HG02870 (cell line): ENCODE measurements around the gene CIPC.

Source experiments
- ATAC-seq: cut with Tn5 transposase; IDR thresholded peaks from one replicate; pipeline ENCODE4 v1.9.1; 2021; ENCODE audit warnings: mild to moderate bottlenecking, moderate library complexity; ENCODE audit not compliant: unreplicated experiment

CIPC gene

GRCh38 chr14:77068517-77069200 lies 29.4 kb upstream of the CIPC start:
- ATAC-seq: no peak

- ATAC-seq: no peak
Observed at GRCh38 chr14:77069551-77069950, 28.5 kb upstream of the CIPC start.

- no peak for ATAC-seq
Observed at GRCh38 chr14:77071938-77072388, 26.1 kb upstream of the CIPC start.

GRCh38 chr14:77074969-77075368 lies 23.1 kb upstream of the CIPC start:
- ATAC-seq: no peak

GRCh38 chr14:77076113-77076631 lies 21.9 kb upstream of the CIPC start:
- no peak for ATAC-seq

GRCh38 chr14:77077040-77077439 lies 21.0 kb upstream of the CIPC start:
- no peak for ATAC-seq

- no peak for ATAC-seq
Observed at GRCh38 chr14:77082356-77082755, 15.7 kb upstream of the CIPC start.

GRCh38 chr14:77083082-77083481 lies 15.0 kb upstream of the CIPC start:
- no peak for ATAC-seq

GRCh38 chr14:77084985-77085384 lies 13.1 kb upstream of the CIPC start:
- ATAC-seq: no peak

GRCh38 chr14:77085538-77085937 lies 12.5 kb upstream of the CIPC start:
- ATAC-seq: no peak

- ATAC-seq: peak; percentile 70
Observed at GRCh38 chr14:77086017-77086727, 11.9 kb upstream of the CIPC start.

GRCh38 chr14:77086951-77087350 lies 11.1 kb upstream of the CIPC start:
- no peak for ATAC-seq

- no peak for ATAC-seq
Observed at GRCh38 chr14:77087631-77088030, 10.4 kb upstream of the CIPC start.

- no peak for ATAC-seq
Observed at GRCh38 chr14:77088219-77088618, 9.8 kb upstream of the CIPC start.

- ATAC-seq: no peak
Observed at GRCh38 chr14:77088645-77089044, 9.4 kb upstream of the CIPC start.

- ATAC-seq: no peak
Observed at GRCh38 chr14:77091518-77091917, 6.5 kb upstream of the CIPC start.

- no peak for ATAC-seq
Observed at GRCh38 chr14:77092676-77093075, 5.4 kb upstream of the CIPC start.

GRCh38 chr14:77094672-77095284 lies 3.3 kb upstream of the CIPC start:
- ATAC-seq: no peak

- ATAC-seq: peak; percentile 1
Observed at GRCh38 chr14:77097006-77097699, 905 bp upstream of the CIPC start.

GRCh38 chr14:77098529-77099353 lies 683 bp downstream of the CIPC start:
- no peak for ATAC-seq
